CD4-positive, alpha-beta T cell treated with Interleukin-17A for 4 hours (primary cell): ENCODE data around the gene GATA5.

Source experiments
- DNase-seq: peaks from one replicate; pipeline ENCODE4 v3.0.0-alpha.2; 2020; ENCODE audit warnings: mixed read lengths

GATA5 gene

DNA sequence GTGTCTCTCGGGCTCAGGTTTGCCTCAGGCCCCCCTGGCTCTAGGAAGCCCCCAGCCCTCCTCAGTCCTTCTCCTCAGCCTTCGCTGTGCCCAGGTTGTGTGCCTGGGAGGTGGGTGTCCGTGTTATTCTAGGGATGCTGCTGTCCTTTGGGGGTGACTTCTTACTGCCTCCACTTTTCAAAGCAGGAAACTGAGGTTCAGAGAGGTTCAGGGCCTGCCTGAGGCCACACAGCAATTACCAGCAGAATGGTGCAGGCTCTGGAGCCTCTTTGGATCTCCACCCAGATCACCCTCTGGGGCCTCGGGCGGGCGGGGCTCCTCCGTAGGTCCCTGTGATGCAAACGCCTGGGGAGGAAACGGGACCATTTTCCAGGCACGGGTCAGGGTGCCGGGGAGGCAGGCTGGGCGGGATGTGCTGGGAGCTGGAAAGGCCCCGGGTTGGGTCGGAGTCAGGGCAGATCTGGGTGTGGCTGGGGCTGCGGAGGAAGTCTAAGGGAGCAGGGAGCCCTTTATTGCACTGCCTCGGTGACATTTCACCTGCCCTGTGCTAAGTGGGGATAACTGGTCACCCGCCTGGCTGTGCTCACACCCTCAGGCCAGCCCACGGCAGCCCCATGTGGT, 23.2 kb downstream of the GATA5 start:
- no peak for DNase-seq

DNA sequence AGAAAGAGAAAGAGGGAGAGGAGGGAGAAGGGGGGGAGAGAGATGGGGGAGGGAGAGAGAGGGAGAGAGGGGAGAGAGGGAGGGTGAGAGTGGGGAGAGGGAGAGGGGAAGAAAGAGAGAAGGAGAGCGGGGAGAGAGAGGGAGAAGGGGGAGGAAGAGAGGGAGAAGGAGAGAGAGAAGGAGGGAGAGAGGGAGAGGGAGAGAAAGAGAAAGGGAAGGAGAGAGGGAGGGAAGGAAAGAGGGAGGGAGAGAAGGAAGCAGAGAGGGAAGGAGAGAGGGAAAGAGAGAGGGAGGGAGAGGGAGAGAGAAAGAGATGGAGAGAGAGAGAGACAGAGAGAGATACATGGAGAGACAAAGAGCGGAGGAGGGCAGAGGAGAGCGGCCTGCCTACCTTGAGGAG, 23.8 kb downstream of the GATA5 start:
- DNase-seq, result no peak

DNA sequence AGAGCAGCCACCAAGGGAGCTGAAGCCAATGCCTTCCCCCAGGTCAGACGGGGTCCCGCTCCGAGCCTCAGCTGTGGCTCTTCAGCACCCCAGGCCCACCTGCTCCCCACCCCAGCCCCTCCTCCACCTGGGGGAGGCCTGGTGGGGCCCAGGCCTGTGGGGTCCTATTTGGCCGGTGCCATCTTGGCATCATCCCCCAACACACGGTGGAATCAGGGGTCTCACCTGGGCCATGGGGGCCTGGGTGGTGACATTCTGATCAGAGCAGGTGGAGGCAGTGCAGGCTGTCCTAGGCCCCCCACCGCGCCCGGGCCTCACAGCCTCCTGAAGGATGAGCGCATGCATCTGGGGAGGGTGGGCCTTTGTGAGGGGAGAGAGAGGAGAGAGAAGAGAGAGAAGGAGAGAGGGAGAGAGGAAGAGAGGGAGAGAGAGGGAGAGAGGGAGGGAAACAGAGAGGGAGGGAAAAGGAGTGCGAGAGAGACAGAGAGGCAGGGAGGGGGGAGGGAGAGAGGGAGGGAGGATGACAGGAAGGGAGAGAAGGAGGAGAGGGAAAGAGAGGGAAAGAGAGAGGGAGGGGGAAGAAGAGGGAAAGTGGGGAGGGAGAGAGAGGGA, 24.5 kb downstream of the GATA5 start:
- DNase-seq, result no peak

GRCh38 chr20:62449951-62450691, 25.7 kb downstream of the GATA5 start:
- no peak for DNase-seq

DNA sequence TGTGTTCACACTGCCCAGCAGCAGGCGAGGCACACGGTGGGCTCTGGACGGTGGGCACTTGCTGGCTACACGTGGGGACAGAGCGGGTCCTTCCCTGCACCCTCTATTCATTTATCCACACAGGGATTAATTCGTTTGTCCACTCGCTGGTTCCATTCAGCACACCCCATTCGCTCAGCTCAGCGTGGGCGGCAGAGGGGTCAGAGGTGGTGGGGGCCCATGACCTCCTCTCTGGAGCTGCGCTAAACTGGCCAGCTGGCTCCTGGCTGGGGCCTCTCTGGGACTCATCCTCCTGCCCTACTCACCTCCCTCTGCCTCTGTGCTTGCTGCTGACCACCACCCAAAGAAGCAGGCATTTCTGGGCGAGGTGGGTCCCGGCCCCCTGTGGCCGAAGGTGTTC, 27.0 kb downstream of the GATA5 start:
- no peak for DNase-seq

GRCh38 chr20:62448038-62448437, 27.8 kb downstream of the GATA5 start:
- DNase-seq, result no peak

GRCh38 chr20:62446888-62447869, 28.6 kb downstream of the GATA5 start:
- no peak for DNase-seq

GRCh38 chr20:62446481-62446880, 29.3 kb downstream of the GATA5 start:
- no peak for DNase-seq

- DNase-seq, result no peak
Measured at GRCh38 chr20:62445553-62446340, 30.0 kb downstream of the GATA5 start.

GRCh38 chr20:62444286-62444685, 31.5 kb downstream of the GATA5 start:
- no peak for DNase-seq

GRCh38 chr20:62441987-62442539, 33.7 kb downstream of the GATA5 start:
- DNase-seq, result no peak

DNA sequence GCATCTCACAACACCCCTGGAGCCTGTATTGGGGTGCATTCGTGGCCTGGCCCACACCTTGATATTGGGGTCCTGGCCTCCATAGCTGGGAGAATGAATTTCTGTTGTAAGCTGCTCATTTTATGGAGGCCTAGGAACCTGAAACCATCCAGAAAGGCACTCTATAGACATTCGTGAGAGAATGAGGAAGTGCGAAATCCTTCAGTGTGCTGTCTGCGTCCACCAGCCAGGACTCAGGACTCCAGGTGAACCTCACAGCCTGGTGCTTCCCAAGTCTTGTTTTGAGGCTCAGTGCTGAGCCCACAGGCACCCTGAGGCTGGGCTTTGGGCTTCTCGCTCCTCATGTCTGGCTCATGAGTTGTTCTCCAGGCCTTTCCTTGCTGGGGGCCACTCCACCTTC, 36.6 kb downstream of the GATA5 start:
- DNase-seq, result no peak

GRCh38 chr20:62437927-62438326, 37.9 kb downstream of the GATA5 start:
- DNase-seq, result no peak

DNA sequence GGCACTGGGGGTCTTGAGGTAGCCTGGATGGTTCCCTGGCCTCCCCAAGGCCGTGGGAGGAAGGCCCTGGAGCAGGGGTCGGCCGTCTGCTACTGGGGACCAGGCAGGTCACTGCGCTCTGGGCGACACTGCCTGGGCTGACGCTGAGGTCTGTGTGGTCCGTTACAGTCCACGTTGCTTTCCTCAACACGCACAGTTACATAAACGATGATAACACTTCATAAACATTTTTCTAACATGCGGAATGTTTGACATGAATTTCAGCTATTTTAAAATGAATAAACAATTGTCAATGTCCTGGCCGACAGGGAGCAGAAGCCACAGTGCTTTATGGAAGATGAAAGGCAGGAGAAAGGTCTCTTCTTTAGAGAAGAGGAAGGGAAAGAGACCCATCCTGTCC, 38.3 kb downstream of the GATA5 start:
- no peak for DNase-seq

DNA sequence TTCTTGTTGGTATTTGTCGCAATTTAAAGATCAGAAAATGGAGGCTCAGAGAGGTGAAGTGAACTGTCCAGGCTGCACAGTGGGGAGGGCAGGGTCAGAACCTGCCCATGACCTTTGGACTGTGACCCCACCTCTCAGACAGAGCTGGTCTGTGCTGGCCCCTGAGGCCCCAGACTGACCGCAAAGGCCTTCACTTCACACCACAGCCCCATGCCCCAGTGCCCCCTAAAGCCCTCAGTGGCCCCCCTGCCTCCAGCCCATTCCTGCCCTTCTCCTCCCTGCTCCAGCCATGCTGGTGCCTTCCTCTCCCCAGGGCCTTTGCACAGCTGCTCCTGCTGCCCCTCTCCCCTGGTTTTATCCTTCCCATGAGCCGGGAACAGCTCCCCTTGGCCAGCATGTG, 39.1 kb downstream of the GATA5 start:
- DNase-seq, result no peak

- no peak for DNase-seq
Measured at GRCh38 chr20:62433658-62434497, 41.9 kb downstream of the GATA5 start.

- no peak for DNase-seq
Measured at GRCh38 chr20:62430866-62431447, 44.8 kb downstream of the GATA5 start.

DNA sequence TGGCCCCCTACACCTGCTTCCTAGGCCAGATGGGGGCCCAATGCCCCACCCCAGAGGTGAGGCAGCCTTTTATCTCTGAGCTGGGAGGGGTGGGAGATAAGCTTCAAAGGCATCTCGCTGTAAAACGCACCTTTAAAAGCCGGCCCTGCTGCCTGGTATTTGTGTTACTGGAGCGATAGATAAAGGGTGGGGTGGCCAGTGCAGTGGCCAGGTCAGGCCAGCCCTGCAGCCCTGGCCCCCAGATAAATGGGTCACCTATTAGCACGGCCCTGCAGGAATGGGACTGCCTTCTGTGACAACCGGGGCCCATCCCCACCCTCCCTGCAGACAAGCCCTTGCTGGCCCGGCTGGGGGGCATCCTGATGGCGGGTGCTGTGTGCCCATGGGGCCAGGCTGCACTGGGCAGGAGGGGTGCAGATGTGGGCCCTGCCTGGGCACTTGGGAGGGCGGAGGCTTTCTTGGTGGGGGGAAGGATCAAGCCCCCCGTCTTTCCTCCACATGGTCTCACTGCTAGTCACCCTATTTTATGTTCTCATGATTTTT, 45.4 kb downstream of the GATA5 start:
- no peak for DNase-seq

GRCh38 chr20:62429455-62430310, 46.1 kb downstream of the GATA5 start:
- no peak for DNase-seq
